GM03348 (cell line): Measurements from ENCODE around the gene PSME1.

Experiments
- DNase-seq: peaks from one replicate; pipeline ENCODE4 v3.0.0; 2012; ENCODE audit warnings: low spot score

The PSME1 gene

GRCh38 chr14:24176599-24176998 lies 40.6 kb downstream of the PSME1 start:
- no peak for DNase-seq

GRCh38 chr14:24177041-24177825 lies 41.2 kb downstream of the PSME1 start:
- DNase-seq = no peak

- no peak for DNase-seq
Observed at GRCh38 chr14:24177891-24178290, 41.9 kb downstream of the PSME1 start.

- no peak for DNase-seq
Observed at GRCh38 chr14:24178399-24179178, 42.6 kb downstream of the PSME1 start.

- DNase-seq = no peak
Observed at GRCh38 chr14:24179294-24179960, 43.4 kb downstream of the PSME1 start.

GRCh38 chr14:24179961-24180796 lies 44.2 kb downstream of the PSME1 start:
- peak; percentile 65 for DNase-seq

GRCh38 chr14:24181371-24182077 lies 45.5 kb downstream of the PSME1 start:
- no peak for DNase-seq

GRCh38 chr14:24182110-24182882 lies 46.3 kb downstream of the PSME1 start:
- no peak for DNase-seq

GRCh38 chr14:24183014-24183481 lies 47.1 kb downstream of the PSME1 start:
- no peak for DNase-seq

- no peak for DNase-seq
Observed at GRCh38 chr14:24184104-24184970, 48.3 kb downstream of the PSME1 start.

GRCh38 chr14:24185026-24185425 lies 49.0 kb downstream of the PSME1 start:
- DNase-seq = no peak

GRCh38 chr14:24185741-24186140 lies 49.7 kb downstream of the PSME1 start:
- no peak for DNase-seq

GRCh38 chr14:24186831-24187538 lies 51.0 kb downstream of the PSME1 start:
- DNase-seq = no peak

GRCh38 chr14:24187539-24187915 lies 51.5 kb downstream of the PSME1 start:
- DNase-seq = no peak
